ENCODE results near the gene ANKRD49. TPM values are rescaled to one million over a fixed set of nuclear protein-coding genes. Genes with fewer than 3 reads are reported as not detected.

ANKRD49 gene
- total and polyA plus RNA-seq, 2 donors = 41.0 to 44.0 TPM

- H3K27me3 ChIP-seq (ENCODE audit: control insufficient read depth in 2 of 2, insufficient read depth in 1 of 2, low read length in 1 of 2) = peaks cover 2 to 32% of the 10 kb centered on the region in 2 donors
- H3K27ac ChIP-seq (ENCODE audit: low read depth in 1 of 2, low read length in 1 of 2) = no peak overlapping the region
- no peak for DNase-seq (ENCODE audit: low read depth in 6 of 9, low spot score in 9 of 9)
- peaks cover 0 to 10% of the 10 kb centered on the region in 2 donors for H3K4me1 ChIP-seq (ENCODE audit: control insufficient read depth in 2 of 2, insufficient read depth in 2 of 2, low read length in 2 of 2)
- H3K36me3 ChIP-seq (ENCODE audit: control insufficient read depth in 2 of 2, insufficient read depth in 2 of 2, low read length in 1 of 2) = no peaks in the 10 kb centered on the region
- no peaks in the 10 kb centered on the region for H3K9me3 ChIP-seq (ENCODE audit: control insufficient read depth in 2 of 2, insufficient read depth in 1 of 2, low read length in 1 of 2)
- WGBS = 42% methylated on average over 1 of the region's 1 CpG
- H3K4me3 ChIP-seq (ENCODE audit: low read length in 2 of 2) = no peak overlapping the region
Measured at GRCh38 chr11:94516725-94517124, 22.9 kb downstream of the ANKRD49 start.

GRCh38 chr11:94518300-94518699, 24.5 kb downstream of the ANKRD49 start:
- no peak overlapping the region for H3K27ac ChIP-seq (ENCODE audit: low read depth in 1 of 2, low read length in 1 of 2)
- no peaks in the 10 kb centered on the region for H3K9me3 ChIP-seq (ENCODE audit: control insufficient read depth in 2 of 2, insufficient read depth in 1 of 2, low read length in 1 of 2)
- no peaks in the 10 kb centered on the region for H3K36me3 ChIP-seq (ENCODE audit: control insufficient read depth in 2 of 2, insufficient read depth in 2 of 2, low read length in 1 of 2)
- WGBS = 91% methylated on average over 4 of the region's 4 CpGs
- H3K27me3 ChIP-seq (ENCODE audit: control insufficient read depth in 2 of 2, insufficient read depth in 1 of 2, low read length in 1 of 2) = peaks cover 2 to 16% of the 10 kb centered on the region in 2 donors
- no peak overlapping the region for H3K4me3 ChIP-seq (ENCODE audit: low read length in 2 of 2)
- DNase-seq (ENCODE audit: low read depth in 6 of 9, low spot score in 9 of 9) = no peak
- H3K4me1 ChIP-seq (ENCODE audit: control insufficient read depth in 2 of 2, insufficient read depth in 2 of 2, low read length in 2 of 2) = no peaks in the 10 kb centered on the region

- no peak overlapping the region for H3K4me3 ChIP-seq (ENCODE audit: low read length in 2 of 2)
- no peak overlapping the region for H3K27ac ChIP-seq (ENCODE audit: low read depth in 1 of 2, low read length in 1 of 2)
- H3K36me3 ChIP-seq (ENCODE audit: control insufficient read depth in 2 of 2, insufficient read depth in 2 of 2, low read length in 1 of 2) = no peaks in the 10 kb centered on the region
- H3K4me1 ChIP-seq (ENCODE audit: control insufficient read depth in 2 of 2, insufficient read depth in 2 of 2, low read length in 2 of 2) = no peaks in the 10 kb centered on the region
- WGBS = 23% methylated on average over 5 of the region's 5 CpGs
- DNase-seq (ENCODE audit: low read depth in 6 of 9, low spot score in 9 of 9) = peak in 4 of 9 donors; percentile 12 to 45 (median 26)
- H3K9me3 ChIP-seq (ENCODE audit: control insufficient read depth in 2 of 2, insufficient read depth in 1 of 2, low read length in 1 of 2) = no peaks in the 10 kb centered on the region
- peaks cover 0 to 4% of the 10 kb centered on the region in 2 donors for H3K27me3 ChIP-seq (ENCODE audit: control insufficient read depth in 2 of 2, insufficient read depth in 1 of 2, low read length in 1 of 2)
Measured at GRCh38 chr11:94519478-94520084, 25.8 kb downstream of the ANKRD49 start.

- no peaks in the 10 kb centered on the region for H3K9me3 ChIP-seq (ENCODE audit: control insufficient read depth in 2 of 2, insufficient read depth in 1 of 2, low read length in 1 of 2)
- no peaks in the 10 kb centered on the region for H3K27me3 ChIP-seq (ENCODE audit: control insufficient read depth in 2 of 2, insufficient read depth in 1 of 2, low read length in 1 of 2)
- H3K27ac ChIP-seq (ENCODE audit: low read depth in 1 of 2, low read length in 1 of 2) = no peak overlapping the region
- H3K36me3 ChIP-seq (ENCODE audit: control insufficient read depth in 2 of 2, insufficient read depth in 2 of 2, low read length in 1 of 2) = no peaks in the 10 kb centered on the region
- DNase-seq (ENCODE audit: low read depth in 6 of 9, low spot score in 9 of 9) = no peak
- H3K4me3 ChIP-seq (ENCODE audit: low read length in 2 of 2) = no peak overlapping the region
- H3K4me1 ChIP-seq (ENCODE audit: control insufficient read depth in 2 of 2, insufficient read depth in 2 of 2, low read length in 2 of 2) = no peaks in the 10 kb centered on the region
- WGBS = 70% methylated on average over 5 of the region's 5 CpGs
Measured at GRCh38 chr11:94521684-94522083, 27.9 kb downstream of the ANKRD49 start.

GRCh38 chr11:94524341-94524740, 30.6 kb downstream of the ANKRD49 start:
- H3K4me1 ChIP-seq (ENCODE audit: control insufficient read depth in 2 of 2, insufficient read depth in 2 of 2, low read length in 2 of 2) = no peaks in the 10 kb centered on the region
- no peak overlapping the region for H3K4me3 ChIP-seq (ENCODE audit: low read length in 2 of 2)
- no peak overlapping the region for H3K27ac ChIP-seq (ENCODE audit: low read depth in 1 of 2, low read length in 1 of 2)
- no peaks in the 10 kb centered on the region for H3K36me3 ChIP-seq (ENCODE audit: control insufficient read depth in 2 of 2, insufficient read depth in 2 of 2, low read length in 1 of 2)
- DNase-seq (ENCODE audit: low read depth in 6 of 9, low spot score in 9 of 9) = no peak
- no peaks in the 10 kb centered on the region for H3K9me3 ChIP-seq (ENCODE audit: control insufficient read depth in 2 of 2, insufficient read depth in 1 of 2, low read length in 1 of 2)
- 95% methylated on average over 1 of the region's 1 CpG for WGBS
- no peaks in the 10 kb centered on the region for H3K27me3 ChIP-seq (ENCODE audit: control insufficient read depth in 2 of 2, insufficient read depth in 1 of 2, low read length in 1 of 2)

- Histone ChIP-seq H3K36me3 (ENCODE audit: control insufficient read depth in 2 of 2, insufficient read depth in 2 of 2, low read length in 1 of 2) (no peaks in the 10 kb centered on the region), H3K27ac (ENCODE audit: low read depth in 1 of 2, low read length in 1 of 2) (no peak overlapping the region), H3K27me3 (ENCODE audit: control insufficient read depth in 2 of 2, insufficient read depth in 1 of 2, low read length in 1 of 2) (no peaks in the 10 kb centered on the region), H3K4me1 (ENCODE audit: control insufficient read depth in 2 of 2, insufficient read depth in 2 of 2, low read length in 2 of 2) (no peaks in the 10 kb centered on the region), H3K4me3 (ENCODE audit: low read length in 2 of 2) (no peak overlapping the region), H3K9me3 (ENCODE audit: control insufficient read depth in 2 of 2, insufficient read depth in 1 of 2, low read length in 1 of 2) (no peaks in the 10 kb centered on the region)
- WGBS = 73% methylated on average over 5 of the region's 5 CpGs
- no peak for DNase-seq (ENCODE audit: low read depth in 6 of 9, low spot score in 9 of 9)
Measured at GRCh38 chr11:94525546-94526324, 32.0 kb downstream of the ANKRD49 start.

GRCh38 chr11:94526645-94527438, 33.1 kb downstream of the ANKRD49 start:
- no peak overlapping the region for H3K27ac ChIP-seq (ENCODE audit: low read depth in 1 of 2, low read length in 1 of 2)
- 82% methylated on average over 4 of the region's 4 CpGs for WGBS
- no peaks in the 10 kb centered on the region for H3K36me3 ChIP-seq (ENCODE audit: control insufficient read depth in 2 of 2, insufficient read depth in 2 of 2, low read length in 1 of 2)
- no peaks in the 10 kb centered on the region for H3K27me3 ChIP-seq (ENCODE audit: control insufficient read depth in 2 of 2, insufficient read depth in 1 of 2, low read length in 1 of 2)
- no peak for DNase-seq (ENCODE audit: low read depth in 6 of 9, low spot score in 9 of 9)
- H3K4me1 ChIP-seq (ENCODE audit: control insufficient read depth in 2 of 2, insufficient read depth in 2 of 2, low read length in 2 of 2) = no peaks in the 10 kb centered on the region
- H3K4me3 ChIP-seq (ENCODE audit: low read length in 2 of 2) = no peak overlapping the region
- H3K9me3 ChIP-seq (ENCODE audit: control insufficient read depth in 2 of 2, insufficient read depth in 1 of 2, low read length in 1 of 2) = no peaks in the 10 kb centered on the region

- no peaks in the 10 kb centered on the region for H3K4me1 ChIP-seq (ENCODE audit: control insufficient read depth in 2 of 2, insufficient read depth in 2 of 2, low read length in 2 of 2)
- H3K4me3 ChIP-seq (ENCODE audit: low read length in 2 of 2) = no peak overlapping the region
- H3K27ac ChIP-seq (ENCODE audit: low read depth in 1 of 2, low read length in 1 of 2) = no peak overlapping the region
- H3K9me3 ChIP-seq (ENCODE audit: control insufficient read depth in 2 of 2, insufficient read depth in 1 of 2, low read length in 1 of 2) = no peaks in the 10 kb centered on the region
- H3K27me3 ChIP-seq (ENCODE audit: control insufficient read depth in 2 of 2, insufficient read depth in 1 of 2, low read length in 1 of 2) = no peaks in the 10 kb centered on the region
- no peak for DNase-seq (ENCODE audit: low read depth in 6 of 9, low spot score in 9 of 9)
- no peaks in the 10 kb centered on the region for H3K36me3 ChIP-seq (ENCODE audit: control insufficient read depth in 2 of 2, insufficient read depth in 2 of 2, low read length in 1 of 2)
Measured at GRCh38 chr11:94528551-94528950, 34.8 kb downstream of the ANKRD49 start.

- Histone ChIP-seq H3K4me1 (ENCODE audit: control insufficient read depth in 2 of 2, insufficient read depth in 2 of 2, low read length in 2 of 2) (no peaks in the 10 kb centered on the region), H3K9me3 (ENCODE audit: control insufficient read depth in 2 of 2, insufficient read depth in 1 of 2, low read length in 1 of 2) (no peaks in the 10 kb centered on the region), H3K27ac (ENCODE audit: low read depth in 1 of 2, low read length in 1 of 2) (no peak overlapping the region), H3K4me3 (ENCODE audit: low read length in 2 of 2) (no peak overlapping the region), H3K36me3 (ENCODE audit: control insufficient read depth in 2 of 2, insufficient read depth in 2 of 2, low read length in 1 of 2) (no peaks in the 10 kb centered on the region), H3K27me3 (ENCODE audit: control insufficient read depth in 2 of 2, insufficient read depth in 1 of 2, low read length in 1 of 2) (no peaks in the 10 kb centered on the region)
- no peak for DNase-seq (ENCODE audit: low read depth in 6 of 9, low spot score in 9 of 9)
- 98% methylated on average over 3 of the region's 3 CpGs for WGBS
Measured at GRCh38 chr11:94532211-94532610, 38.4 kb downstream of the ANKRD49 start.
